H9 (cell line): ENCODE results near the gene PKDCC. TPM values are rescaled to one million over a fixed set of nuclear protein-coding genes. Genes with fewer than 3 reads are reported as not detected.

ENCODE experiments used
- DNase-seq: peaks from one replicate; pipeline ENCODE4 v3.0.0-alpha.2; 2017
- H2AFZ ChIP-seq: one replicate; pipeline ENCODE4 v1.6.1; 2013; ENCODE audit warnings: mild to moderate bottlenecking, low read length, control low read depth, moderate library complexity
- H2AK5ac ChIP-seq: 2 replicates; pipeline ENCODE4 v1.6.1; 2013; ENCODE audit warnings: low read length, control low read depth, mixed read lengths; ENCODE audit not compliant: insufficient read length
- H2BK120ac ChIP-seq: one replicate; pipeline ENCODE4 v1.6.1; 2013; ENCODE audit warnings: low read depth, mild to moderate bottlenecking, low read length, control low read depth, inconsistent platforms; ENCODE audit not compliant: poor library complexity, severe bottlenecking
- H2BK12ac ChIP-seq: 2 replicates; pipeline ENCODE4 v1.6.1; 2013; ENCODE audit warnings: low read length, control low read depth, mixed read lengths, low read depth; ENCODE audit not compliant: insufficient read length
- H2BK15ac ChIP-seq: 2 replicates; pipeline ENCODE4 v1.6.1; 2013; ENCODE audit warnings: low read depth, low read length, control low read depth
- H2BK20ac ChIP-seq: one replicate; pipeline ENCODE4 v1.6.1; 2013; ENCODE audit warnings: low read depth, mild to moderate bottlenecking, low read length, control low read depth, inconsistent platforms; ENCODE audit not compliant: poor library complexity, severe bottlenecking
- H2BK5ac ChIP-seq: 2 replicates; pipeline ENCODE4 v1.6.1; 2013; ENCODE audit warnings: low read length, control low read depth, mixed read lengths; ENCODE audit not compliant: insufficient read length
- H3K14ac ChIP-seq: 2 replicates; pipeline ENCODE4 v1.6.1; 2013; ENCODE audit warnings: low read length, control low read depth; ENCODE audit not compliant: insufficient read depth
- H3K18ac ChIP-seq: 2 replicates; pipeline ENCODE4 v1.6.1; 2013; ENCODE audit warnings: low read depth, mild to moderate bottlenecking, mixed read lengths, low read length, control low read depth; ENCODE audit not compliant: insufficient read length
- H3K23ac ChIP-seq: 2 replicates; pipeline ENCODE4 v1.6.1; 2013; ENCODE audit warnings: low read length, control low read depth, mixed read lengths, low read depth; ENCODE audit not compliant: insufficient read length
- H3K23me2 ChIP-seq: 2 replicates; pipeline ENCODE4 v1.6.1; 2013; ENCODE audit warnings: low read depth, mild to moderate bottlenecking, mixed read lengths, low read length, control low read depth; ENCODE audit not compliant: insufficient read length, poor library complexity, severe bottlenecking
- H3K27ac ChIP-seq: 2 replicates; pipeline ENCODE4 v1.5.1; 2013; ENCODE audit warnings: low read length, control low read depth, mixed read lengths, low read depth; ENCODE audit not compliant: insufficient read length
- H3K27me3 ChIP-seq: 2 replicates; pipeline ENCODE4 v1.6.1; 2013; ENCODE audit warnings: low read length, control low read depth, inconsistent platforms; ENCODE audit not compliant: insufficient read depth
- H3K4ac ChIP-seq: 2 replicates; pipeline ENCODE4 v1.6.1; 2013; ENCODE audit warnings: low read depth, mild to moderate bottlenecking, control low read depth, inconsistent platforms, low read length, moderate library complexity
- H3K4me1 ChIP-seq: 2 replicates; pipeline ENCODE4 v1.6.1; 2013; ENCODE audit warnings: low read length, control low read depth, inconsistent platforms; ENCODE audit not compliant: insufficient read depth
- H3K4me2 ChIP-seq: 2 replicates; pipeline ENCODE4 v1.6.1; 2013; ENCODE audit warnings: low read length, control low read depth, mixed read lengths; ENCODE audit not compliant: insufficient read length, insufficient read depth
- H3K56ac ChIP-seq: 2 replicates; pipeline ENCODE4 v1.6.1; 2013; ENCODE audit warnings: low read depth, mild to moderate bottlenecking, mixed read lengths, low read length, control low read depth; ENCODE audit not compliant: insufficient read length
- H3K79me1 ChIP-seq: 2 replicates; pipeline ENCODE4 v1.6.1; 2013; ENCODE audit warnings: low read depth, mild to moderate bottlenecking, moderate library complexity, low read length, control low read depth, inconsistent platforms; ENCODE audit not compliant: insufficient read depth, poor library complexity, severe bottlenecking
- H3K79me2 ChIP-seq: 2 replicates; pipeline ENCODE4 v1.6.1; 2013; ENCODE audit warnings: low read length, control low read depth, inconsistent platforms; ENCODE audit not compliant: insufficient read depth
- H3K9ac ChIP-seq: 2 replicates; pipeline ENCODE4 v1.6.1; 2013; ENCODE audit warnings: low read length, control low read depth, mixed read lengths; ENCODE audit not compliant: insufficient read length; ENCODE audit errors: extremely low read depth
- H3K9me3 ChIP-seq: one replicate; pipeline ENCODE4 v1.6.1; 2013; ENCODE audit warnings: low read depth, low read length, inconsistent platforms; ENCODE audit not compliant: control insufficient read depth
- H3T11ph ChIP-seq: one replicate; pipeline ENCODE4 v1.6.1; 2013; ENCODE audit warnings: mild to moderate bottlenecking, low read length, control low read depth, inconsistent platforms
- H4K20me1 ChIP-seq: one replicate; pipeline ENCODE4 v1.6.1; 2013; ENCODE audit not compliant: control insufficient read depth, insufficient read length, insufficient read depth
- H4K5ac ChIP-seq: 2 replicates; pipeline ENCODE4 v1.6.1; 2013; ENCODE audit warnings: low read depth, mild to moderate bottlenecking, mixed read lengths, low read length, control low read depth; ENCODE audit not compliant: insufficient read length
- H4K8ac ChIP-seq: replicated peaks from 2 replicates; pipeline ENCODE4 v1.6.1; 2013; ENCODE audit warnings: low read length, control low read depth, mixed read lengths, low read depth; ENCODE audit not compliant: insufficient read length
- H4K91ac ChIP-seq: 2 replicates; pipeline ENCODE4 v1.6.1; 2013; ENCODE audit warnings: low read depth, mild to moderate bottlenecking, moderate library complexity, mixed read lengths, low read length, control low read depth; ENCODE audit not compliant: insufficient read length
- H3K27ac Mint-ChIP-seq, 3 experiments: 2 replicates in 2 of 3; 3 replicates in 1 of 3; pipeline ENCODE4 v1.8.0; 2020 to 2021; ENCODE audit warnings: mixed read lengths in 3 of 3, mild to moderate bottlenecking in 1 of 3, moderate library complexity in 1 of 3
- H3K27me3 Mint-ChIP-seq: 2 replicates; pipeline ENCODE4 v1.8.0; 2021; ENCODE audit warnings: low read depth, mild to moderate bottlenecking, moderate library complexity, mixed read lengths
- H3K36me3 Mint-ChIP-seq, 3 experiments: 2 replicates in 2 of 3; 3 replicates in 1 of 3; pipeline ENCODE4 v1.8.0; 2020 to 2021; ENCODE audit warnings: low read depth in 3 of 3, mixed read lengths in 3 of 3; ENCODE audit not compliant: insufficient read depth in 1 of 3
- H3K4me1 Mint-ChIP-seq, 2 experiments: 2 replicates each; pipeline ENCODE4 v1.8.0; 2020; ENCODE audit warnings: mixed read lengths in 2 of 2
- H3K4me3 Mint-ChIP-seq, 2 experiments: 2 replicates in 1 of 2; 3 replicates in 1 of 2; pipeline ENCODE4 v1.8.0; 2020 to 2021; ENCODE audit warnings: mild to moderate bottlenecking in 2 of 2, mixed read lengths in 2 of 2, moderate library complexity in 1 of 2
- H3K9me3 Mint-ChIP-seq, 2 experiments: 2 replicates in 1 of 2; 3 replicates in 1 of 2; pipeline ENCODE4 v1.8.0; 2020; ENCODE audit warnings: mild to moderate bottlenecking in 2 of 2, mixed read lengths in 2 of 2, moderate library complexity in 1 of 2
- CTCF ChIP-seq: fragments of 200-600 bp; sonication (generic); conservative IDR thresholded peaks from 3 replicates; pipeline ENCODE4 v1.8.0; 2021; ENCODE audit warnings: antibody characterized with exemption, mild to moderate bottlenecking
- WGBS: extraction: QIAGEN DNeasy Blood & Tissue Kit; methylation state at CpG from one replicate; pipeline ENCODE4 v1.1.7; 2013; ENCODE audit warnings: missing lambda C conversion rate, low lambda C conversion rate, mixed read lengths; ENCODE audit not compliant: insufficient read length; ENCODE audit errors: extremely low coverage; 5-methylcytosine and 5-hydroxymethylcytosine counted together
- total RNA-seq: library from RNA; stranded (reverse); gene quantifications from 2 replicates; pipeline ENCODE4 v1.2.1, GENCODE V29; 2021

Gene PKDCC
- total RNA-seq, 1 experiment from 2014 or later: 134 TPM

DNA sequence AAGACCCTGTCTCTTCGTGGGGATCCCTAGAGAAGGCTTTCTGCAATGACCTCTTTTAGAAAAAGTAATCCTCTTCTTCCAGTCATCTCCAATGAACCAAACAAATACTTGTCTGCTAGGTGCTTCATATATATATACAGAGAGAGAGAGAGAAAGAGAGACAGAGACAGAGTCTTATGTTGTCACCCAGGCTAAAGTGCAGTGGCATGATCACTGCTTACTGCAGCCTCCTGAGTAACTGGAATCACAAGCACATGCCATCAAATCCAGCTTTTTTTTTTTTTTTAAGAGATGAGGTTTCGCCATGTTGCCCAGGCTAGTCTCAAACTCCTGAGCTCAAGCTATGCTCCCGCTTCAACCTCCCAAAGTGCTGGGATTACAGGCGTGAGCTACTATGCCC is 18.6 kb upstream of the PKDCC start:
- Mint-ChIP-seq H3K27me3 (peaks cover 24% of the 10 kb centered on the region), H3K9me3 (peaks cover 3 to 6% of the 10 kb centered on the region in 2 experiments; a peak in 4 of 5 replicates), H3K4me3 (no peak overlapping the region), H3K4me1 (peaks cover 67% of the 10 kb centered on the region in 2 experiments), H3K27ac (peak overlapping the region; percentile 34 to 92 (median 65); a peak in 2 of 7 replicates), H3K36me3 (peaks cover 5 to 8% (median 6%) of the 10 kb centered on the region in 3 experiments; a peak in 6 of 7 replicates)
- no peak overlapping the region for H2BK12ac ChIP-seq
- no peak overlapping the region for H2BK120ac ChIP-seq
- no peak overlapping the region for H3K4me2 ChIP-seq
- no peaks in the 10 kb centered on the region for H3K79me2 ChIP-seq
- no peak for DNase-seq
- H3K18ac ChIP-seq: no peak overlapping the region
- H3K9ac ChIP-seq: no peak overlapping the region
- no CpG with 5 or more reads among the region's 4 CpGs for WGBS
- H3K56ac ChIP-seq: no peak overlapping the region
- H3K9me3 ChIP-seq: no peaks in the 10 kb centered on the region
- no peak overlapping the region for H3K14ac ChIP-seq
- no peak overlapping the region for H2BK5ac ChIP-seq
- no peak overlapping the region for H3K23ac ChIP-seq
- H3T11ph ChIP-seq: no peak overlapping the region
- peaks cover 2% of the 10 kb centered on the region; the same call in 1 of the 2 replicates for H3K27me3 ChIP-seq
- no peak for TF ChIP-seq CTCF
- H3K4me1 ChIP-seq: peaks cover 26% of the 10 kb centered on the region; the same call in 1 of the 2 replicates
- H2AFZ ChIP-seq: no peak overlapping the region
- H3K27ac ChIP-seq: no peak overlapping the region
- H4K5ac ChIP-seq: no peak overlapping the region
- H3K79me1 ChIP-seq: no peaks in the 10 kb centered on the region
- no peaks in the 10 kb centered on the region for H3K23me2 ChIP-seq
- no peak overlapping the region for H2AK5ac ChIP-seq
- no peaks in the 10 kb centered on the region for H4K20me1 ChIP-seq
- no peak overlapping the region for H3K4ac ChIP-seq
- H2BK20ac ChIP-seq: no peak overlapping the region
- H2BK15ac ChIP-seq: no peak overlapping the region
- H4K8ac ChIP-seq: no peak overlapping the region
- no peak overlapping the region for H4K91ac ChIP-seq
